Neural progenitor cell (in vitro differentiated cells): ENCODE results near the gene UFSP2. TPM values are rescaled to one million over a fixed set of nuclear protein-coding genes. Genes with fewer than 3 reads are reported as not detected.
"Not testable (repeated sequence)": the region's sequence is repeated elsewhere in the genome, so short reads cannot be mapped to it uniquely, and the experiment has no call there.

Experiments used
- DNase-seq: peaks from one replicate; pipeline ENCODE4 v3.0.0-alpha.2; 2016; ENCODE audit warnings: low spot score
- H2AFZ ChIP-seq: fragments of 200-600 bp; sonication (generic); replicated peaks from 2 replicates; pipeline ENCODE4 v1.6.1; 2016; ENCODE audit warnings: antibody characterized with exemption
- H3F3A ChIP-seq: fragments of 200-600 bp; sonication (generic); 2 replicates; pipeline ENCODE4 v1.6.1; 2016; ENCODE audit warnings: antibody characterized with exemption, low read depth
- H3K27ac ChIP-seq: fragments of 200-600 bp; sonication (generic); 2 replicates; pipeline ENCODE4 v1.5.1; 2016; ENCODE audit warnings: mild to moderate bottlenecking
- H3K27me3 ChIP-seq: fragments of 200-600 bp; sonication (generic); 2 replicates; pipeline ENCODE4 v1.6.1; 2016; ENCODE audit warnings: mild to moderate bottlenecking, moderate library complexity
- H3K36me3 ChIP-seq: fragments of 200-600 bp; sonication (generic); 2 replicates; pipeline ENCODE4 v1.5.1; 2016
- H3K4me1 ChIP-seq: fragments of 200-600 bp; sonication (generic); 2 replicates; pipeline ENCODE4 v1.6.1; 2016; ENCODE audit warnings: mixed run types
- H3K4me2 ChIP-seq: fragments of 200-600 bp; sonication (generic); 2 replicates; pipeline ENCODE4 v1.6.1; 2016
- H3K4me3 ChIP-seq: fragments of 200-600 bp; sonication (generic); 2 replicates; pipeline ENCODE4 v1.5.1; 2016
- H3K79me2 ChIP-seq: fragments of 200-600 bp; sonication (generic); 2 replicates; pipeline ENCODE4 v1.6.1; 2016; ENCODE audit warnings: low read depth
- H3K9ac ChIP-seq: fragments of 200-600 bp; sonication (generic); 2 replicates; pipeline ENCODE4 v1.6.1; 2016
- H3K9me3 ChIP-seq: fragments of 200-600 bp; sonication (generic); 2 replicates; pipeline ENCODE4 v1.5.1; 2016; ENCODE audit warnings: low read depth
- H4K20me1 ChIP-seq: fragments of 200-600 bp; sonication (generic); 2 replicates; pipeline ENCODE4 v1.6.1; 2016; ENCODE audit warnings: low read depth
- H3K27ac Mint-ChIP-seq: 3 replicates; pipeline ENCODE4 v1.8.0; 2021; ENCODE audit warnings: mixed read lengths
- H3K27me3 Mint-ChIP-seq: 2 replicates; pipeline ENCODE4 v1.8.0; 2022; ENCODE audit warnings: low read depth, mild to moderate bottlenecking, inconsistent platforms, moderate library complexity, mixed read lengths; ENCODE audit not compliant: insufficient read depth
- H3K36me3 Mint-ChIP-seq: 3 replicates; pipeline ENCODE4 v1.8.0; 2021; ENCODE audit warnings: mixed read lengths
- H3K4me1 Mint-ChIP-seq: 3 replicates; pipeline ENCODE4 v1.8.0; 2021; ENCODE audit warnings: mixed read lengths
- H3K4me3 Mint-ChIP-seq: 3 replicates; pipeline ENCODE4 v1.8.0; 2021; ENCODE audit warnings: mild to moderate bottlenecking, moderate library complexity, mixed read lengths
- H3K9me3 Mint-ChIP-seq: 3 replicates; pipeline ENCODE4 v1.8.0; 2020; ENCODE audit warnings: mixed read lengths
- CTCF ChIP-seq: fragments of 200-600 bp; sonication (generic); IDR thresholded peaks from 2 replicates; pipeline ENCODE4 v1.5.1; 2017; ENCODE audit warnings: antibody characterized with exemption, mild to moderate bottlenecking
- EZH2 ChIP-seq: fragments of 200-600 bp; sonication (generic); IDR thresholded peaks from 2 replicates; pipeline ENCODE4 v1.6.1; 2017; ENCODE audit warnings: antibody characterized with exemption, mild to moderate bottlenecking, moderate library complexity
- EZH2phosphoT487 ChIP-seq: fragments of 200-600 bp; sonication (generic); IDR thresholded peaks from 2 replicates; pipeline ENCODE4 v1.6.1; 2017; ENCODE audit warnings: antibody characterized with exemption
- total RNA-seq: library from RNA; depleted of rRNA; stranded (reverse); fragments of >200 nt; gene quantifications from 2 replicates; pipeline ENCODE4 v1.2.3, GENCODE V29; 2015; ENCODE audit warnings: low replicate concordance

UFSP2 gene
- total RNA-seq, 1 donor from 2014 or later, result 56.9 TPM

- H3K9ac ChIP-seq, result no peak overlapping the region
- no peak overlapping the region for H3K4me2 ChIP-seq
- no peaks in the 10 kb centered on the region for H3K79me2 ChIP-seq
- H3K36me3 ChIP-seq, result no peaks in the 10 kb centered on the region
- no peak for DNase-seq
- no peaks in the 10 kb centered on the region for H4K20me1 ChIP-seq
- no peaks in the 10 kb centered on the region for H3K27me3 ChIP-seq
- H3K27me3 Mint-ChIP-seq, result no peaks in the 10 kb centered on the region
- no peak overlapping the region for H3K4me3 ChIP-seq
- no peak for TF ChIP-seq EZH2phosphoT487
- TF ChIP-seq CTCF, result no peak
- no peak for TF ChIP-seq EZH2
- H3F3A ChIP-seq, result no peaks in the 10 kb centered on the region
- no peak overlapping the region for H3K27ac ChIP-seq
- H3K4me3 Mint-ChIP-seq, result no peak overlapping the region
- H3K9me3 ChIP-seq, result no peaks in the 10 kb centered on the region
- peaks cover 14% of the 10 kb centered on the region for H3K36me3 Mint-ChIP-seq
- H3K9me3 Mint-ChIP-seq, result no peaks in the 10 kb centered on the region
- no peak overlapping the region for H3K27ac Mint-ChIP-seq
- H3K4me1 Mint-ChIP-seq, result peaks cover 8% of the 10 kb centered on the region
- no peak overlapping the region for H2AFZ ChIP-seq
- H3K4me1 ChIP-seq, result no peaks in the 10 kb centered on the region
Measured at GRCh38 chr4:185363251-185363650, 62.5 kb downstream of the UFSP2 start.

GRCh38 chr4:185362570-185362969 lies 63.2 kb downstream of the UFSP2 start:
- not testable (repeated sequence) for H3K4me3 Mint-ChIP-seq, H3K27ac Mint-ChIP-seq, H3K27me3 Mint-ChIP-seq, H3K9ac ChIP-seq, H3K27ac ChIP-seq, H3K9me3 ChIP-seq, H3K4me1 Mint-ChIP-seq, H3K4me2 ChIP-seq, H3F3A ChIP-seq, H4K20me1 ChIP-seq, H3K79me2 ChIP-seq, H2AFZ ChIP-seq, H3K36me3 ChIP-seq, DNase-seq, H3K4me1 ChIP-seq, H3K9me3 Mint-ChIP-seq, H3K27me3 ChIP-seq, H3K4me3 ChIP-seq
- H3K36me3 Mint-ChIP-seq, result peaks cover 16% of the 10 kb centered on the region

GRCh38 chr4:185361872-185362271 lies 63.9 kb downstream of the UFSP2 start:
- no peaks in the 10 kb centered on the region for H4K20me1 ChIP-seq
- no peaks in the 10 kb centered on the region for H3F3A ChIP-seq
- no peaks in the 10 kb centered on the region for H3K4me1 ChIP-seq
- no peak overlapping the region for H3K4me3 ChIP-seq
- H3K27ac Mint-ChIP-seq, result no peak overlapping the region
- no peak overlapping the region for H3K4me3 Mint-ChIP-seq
- H3K27me3 ChIP-seq, result no peaks in the 10 kb centered on the region
- no peaks in the 10 kb centered on the region for H3K79me2 ChIP-seq
- H3K4me2 ChIP-seq, result no peak overlapping the region
- no peak overlapping the region for H3K27ac ChIP-seq
- no peaks in the 10 kb centered on the region for H3K9me3 ChIP-seq
- H3K9ac ChIP-seq, result no peak overlapping the region
- no peaks in the 10 kb centered on the region for H3K27me3 Mint-ChIP-seq
- TF ChIP-seq EZH2phosphoT487 (no peak), EZH2 (no peak), CTCF (no peak)
- no peaks in the 10 kb centered on the region for H3K9me3 Mint-ChIP-seq
- H3K36me3 ChIP-seq, result no peaks in the 10 kb centered on the region
- DNase-seq, result no peak
- H3K4me1 Mint-ChIP-seq, result peaks cover 8% of the 10 kb centered on the region
- peaks cover 16% of the 10 kb centered on the region for H3K36me3 Mint-ChIP-seq
- H2AFZ ChIP-seq, result no peak overlapping the region

- Mint-ChIP-seq H3K4me1 (peaks cover 8% of the 10 kb centered on the region), H3K4me3 (no peak overlapping the region), H3K36me3 (peaks cover 14% of the 10 kb centered on the region), H3K27me3 (peaks cover 2% of the 10 kb centered on the region), H3K9me3 (no peaks in the 10 kb centered on the region), H3K27ac (no peak overlapping the region)
- no peak for DNase-seq
- H3K4me1 ChIP-seq, result no peaks in the 10 kb centered on the region
- no peak overlapping the region for H2AFZ ChIP-seq
- H3K79me2 ChIP-seq, result no peaks in the 10 kb centered on the region
- no peaks in the 10 kb centered on the region for H4K20me1 ChIP-seq
- TF ChIP-seq EZH2phosphoT487, result no peak
- no peak for TF ChIP-seq CTCF
- no peak for TF ChIP-seq EZH2
- no peaks in the 10 kb centered on the region for H3K36me3 ChIP-seq
- H3K4me3 ChIP-seq, result no peak overlapping the region
- H3K27ac ChIP-seq, result no peak overlapping the region
- H3K27me3 ChIP-seq, result no peaks in the 10 kb centered on the region
- H3K9ac ChIP-seq, result no peak overlapping the region
- no peak overlapping the region for H3K4me2 ChIP-seq
- H3K9me3 ChIP-seq, result no peaks in the 10 kb centered on the region
- H3F3A ChIP-seq, result no peaks in the 10 kb centered on the region
Measured at GRCh38 chr4:185359767-185360446, 65.9 kb downstream of the UFSP2 start.
